WERI-Rb-1 (cell line): ENCODE measurements around the gene GPX3.

Source experiments
- DNase-seq: peaks from one replicate; pipeline ENCODE4 v3.0.0-alpha.2; 2020
- H3K27ac ChIP-seq: fragments of 250-450 bp; sonication (Bioruptor Pico); 2 replicates; pipeline ENCODE4 v1.5.1; 2020; ENCODE audit warnings: mild to moderate bottlenecking, moderate library complexity
- H3K27me3 ChIP-seq: fragments of 250-450 bp; sonication (Bioruptor Pico); 2 replicates; pipeline ENCODE4 v1.5.1; 2021; ENCODE audit warnings: mild to moderate bottlenecking, low read depth, moderate library complexity; ENCODE audit not compliant: insufficient read depth, severe bottlenecking
- H3K36me3 ChIP-seq: fragments of 250-450 bp; sonication (Bioruptor Pico); 2 replicates; pipeline ENCODE4 v1.5.1; 2020; ENCODE audit warnings: mild to moderate bottlenecking, moderate library complexity
- H3K4me3 ChIP-seq: 2 replicates; pipeline ENCODE4 v1.5.1; 2011; ENCODE audit warnings: low read depth, mild to moderate bottlenecking, control low read depth, low read length
- H3K9me3 ChIP-seq: fragments of 250-450 bp; sonication (Bioruptor Pico); 2 replicates; pipeline ENCODE4 v1.5.1; 2021; ENCODE audit warnings: mild to moderate bottlenecking, moderate library complexity; ENCODE audit not compliant: severe bottlenecking
- CTCF ChIP-seq: IDR thresholded peaks from 2 replicates; pipeline ENCODE4 v1.5.1; 2011; ENCODE audit warnings: low read depth, mild to moderate bottlenecking, control low read depth, inconsistent platforms, low read length

GPX3 gene

GRCh38 chr5:151071848-151072629, 51.6 kb downstream of the GPX3 start:
- no peak for DNase-seq
- Histone ChIP-seq H3K4me3 (no peak overlapping the region), H3K27ac (no peak overlapping the region), H3K36me3 (no peaks in the 10 kb centered on the region), H3K27me3 (no peaks in the 10 kb centered on the region), H3K9me3 (no peaks in the 10 kb centered on the region)
- no peak for TF ChIP-seq CTCF

- Histone ChIP-seq H3K36me3 (no peaks in the 10 kb centered on the region), H3K27me3 (no peaks in the 10 kb centered on the region), H3K4me3 (no peak overlapping the region), H3K9me3 (no peaks in the 10 kb centered on the region), H3K27ac (no peak overlapping the region)
- TF ChIP-seq CTCF, result no peak
- no peak for DNase-seq
These were observed 52.2 kb downstream of the GPX3 start for GRCh38 chr5:151072630-151073025.

- no peaks in the 10 kb centered on the region for H3K9me3 ChIP-seq
- no peak overlapping the region for H3K27ac ChIP-seq
- no peak for DNase-seq
- H3K36me3 ChIP-seq, result no peaks in the 10 kb centered on the region
- H3K4me3 ChIP-seq, result no peak overlapping the region
- H3K27me3 ChIP-seq, result no peaks in the 10 kb centered on the region
- TF ChIP-seq CTCF, result no peak
These were observed 52.9 kb downstream of the GPX3 start for GRCh38 chr5:151073280-151073679.

- Histone ChIP-seq H3K27me3 (no peaks in the 10 kb centered on the region), H3K9me3 (no peaks in the 10 kb centered on the region), H3K36me3 (no peaks in the 10 kb centered on the region), H3K4me3 (no peak overlapping the region), H3K27ac (no peak overlapping the region)
- TF ChIP-seq CTCF, result no peak
- DNase-seq, result no peak
These were observed 54.2 kb downstream of the GPX3 start for GRCh38 chr5:151074557-151074956.

DNA sequence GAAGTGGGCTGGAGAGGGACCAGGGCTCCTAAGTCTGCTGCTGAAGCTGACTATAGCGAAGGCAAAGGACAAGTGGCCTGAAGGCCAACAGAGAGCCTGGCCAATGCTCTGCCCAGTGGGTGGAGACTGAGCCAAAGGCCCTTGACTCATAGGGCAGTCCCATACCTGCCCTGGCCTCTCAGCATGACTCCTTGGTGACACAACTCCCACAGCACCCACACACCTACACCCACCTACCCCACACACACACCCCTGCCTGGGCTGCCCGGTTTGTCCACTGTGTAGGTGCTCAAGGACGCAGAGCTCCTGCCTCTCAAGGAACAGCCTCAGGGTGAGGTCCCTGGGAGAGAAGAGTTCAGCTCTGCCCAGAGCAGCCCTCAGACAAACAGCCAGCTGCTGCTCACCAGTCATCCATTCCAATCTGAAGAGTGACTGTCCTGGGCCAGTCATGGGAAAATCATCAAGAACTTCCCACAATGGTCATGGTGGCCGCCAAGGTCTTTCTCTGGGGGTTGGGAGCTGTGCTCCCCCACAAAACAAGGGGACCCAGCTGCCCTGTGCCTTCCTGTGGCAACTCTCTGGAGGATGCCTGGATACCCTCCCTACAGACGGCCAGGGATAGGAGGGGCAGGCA, 55.4 kb downstream of the GPX3 start:
- no peak for DNase-seq
- Histone ChIP-seq H3K9me3 (no peaks in the 10 kb centered on the region), H3K4me3 (no peak overlapping the region), H3K36me3 (0 out of 2 replicates have a peak, but pooled peaks cover 2% of the 10 kb centered on the region), H3K27ac (no peak overlapping the region), H3K27me3 (no peaks in the 10 kb centered on the region)
- TF ChIP-seq CTCF, result no peak
